ENCODE results near the gene FGFR3.

The FGFR3 gene

DNA sequence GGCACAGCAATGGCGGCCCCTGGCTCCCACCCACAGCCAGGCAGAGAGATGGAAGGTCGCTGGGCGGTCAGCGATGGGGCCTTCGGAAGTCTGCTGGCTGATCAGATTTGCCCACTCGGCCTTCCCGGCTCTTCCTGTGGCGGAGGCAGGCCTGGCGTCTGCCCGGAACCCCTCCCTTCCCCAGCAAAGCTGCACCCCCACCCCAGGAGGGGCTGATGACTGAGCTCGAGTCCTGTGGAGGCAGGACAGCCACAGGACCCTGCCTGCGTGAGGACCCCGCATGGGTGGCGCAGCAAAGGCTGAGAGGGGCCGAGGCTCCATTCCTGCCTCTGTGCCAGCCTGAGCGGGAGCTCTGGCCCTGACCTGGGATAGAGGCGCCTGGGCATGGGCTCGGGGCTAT is 37.0 kb upstream of the FGFR3 start:
- DNase-seq (ENCODE audit: low read depth in 2 of 2, low spot score in 1 of 2) = no peak

DNA sequence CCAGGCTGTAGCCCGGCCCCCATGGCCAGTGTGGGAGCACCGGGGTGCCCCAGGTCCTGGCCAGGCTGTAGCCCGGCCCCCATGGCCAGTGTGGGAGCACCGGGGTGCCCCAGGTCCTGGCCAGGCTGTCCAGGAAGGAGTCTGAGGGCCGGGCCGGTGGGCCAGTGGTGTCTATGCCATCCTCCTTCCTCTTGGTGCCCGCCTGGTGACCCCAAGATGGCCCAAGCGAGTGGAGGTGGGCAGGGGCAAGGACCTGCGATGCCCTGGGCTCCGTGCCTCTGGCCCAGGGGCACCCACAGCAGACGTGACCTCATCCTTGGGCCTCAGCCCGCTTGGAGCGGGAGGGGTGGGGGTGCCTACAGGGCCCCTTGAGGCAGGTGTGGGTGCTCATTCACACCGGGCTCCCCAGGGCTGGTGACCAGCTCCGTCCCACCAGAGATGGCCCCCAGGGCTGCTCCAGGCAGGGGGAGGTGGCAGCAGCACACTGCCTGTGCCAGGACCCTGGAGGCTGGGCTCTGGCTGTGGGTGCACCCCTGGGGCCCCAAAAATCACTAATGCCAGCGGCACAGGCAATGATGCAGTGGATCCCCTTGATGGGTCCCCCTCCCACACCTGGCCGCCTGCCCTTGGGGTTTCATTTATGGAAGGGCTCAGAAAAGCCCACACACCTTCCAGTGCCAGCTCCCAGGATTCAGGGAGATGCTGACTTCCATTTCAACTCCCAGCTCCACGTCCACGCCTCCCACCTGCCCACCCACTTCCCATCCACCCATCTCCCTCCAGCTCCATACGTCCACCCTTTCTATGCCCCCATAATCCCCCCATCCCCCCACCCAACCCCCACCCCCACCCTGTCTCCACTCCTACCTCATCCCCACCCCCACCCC is 36.0 kb upstream of the FGFR3 start:
- no peak for DNase-seq (ENCODE audit: low read depth in 2 of 2, low spot score in 1 of 2)

DNA sequence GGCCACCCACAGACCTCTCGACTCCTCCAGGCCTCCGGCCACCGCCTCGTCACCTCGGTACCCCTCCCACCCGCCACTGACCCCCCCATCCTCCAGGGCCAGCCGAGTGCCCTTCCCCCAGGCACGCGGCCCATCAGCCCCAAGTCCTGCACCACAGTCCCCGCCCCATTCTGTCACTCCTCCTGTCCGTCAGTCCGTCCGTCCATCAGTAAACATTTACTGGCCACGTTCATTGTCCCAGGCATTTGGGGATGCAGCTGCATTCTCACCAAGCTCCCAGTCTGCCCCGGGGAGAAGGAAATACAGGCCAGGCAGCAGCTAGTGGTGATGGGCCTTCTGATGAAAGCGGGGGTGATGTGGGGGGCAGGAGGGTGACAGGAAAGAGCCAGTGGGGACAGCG is 35.3 kb upstream of the FGFR3 start:
- DNase-seq (ENCODE audit: low read depth in 2 of 2, low spot score in 1 of 2) = no peak

DNA sequence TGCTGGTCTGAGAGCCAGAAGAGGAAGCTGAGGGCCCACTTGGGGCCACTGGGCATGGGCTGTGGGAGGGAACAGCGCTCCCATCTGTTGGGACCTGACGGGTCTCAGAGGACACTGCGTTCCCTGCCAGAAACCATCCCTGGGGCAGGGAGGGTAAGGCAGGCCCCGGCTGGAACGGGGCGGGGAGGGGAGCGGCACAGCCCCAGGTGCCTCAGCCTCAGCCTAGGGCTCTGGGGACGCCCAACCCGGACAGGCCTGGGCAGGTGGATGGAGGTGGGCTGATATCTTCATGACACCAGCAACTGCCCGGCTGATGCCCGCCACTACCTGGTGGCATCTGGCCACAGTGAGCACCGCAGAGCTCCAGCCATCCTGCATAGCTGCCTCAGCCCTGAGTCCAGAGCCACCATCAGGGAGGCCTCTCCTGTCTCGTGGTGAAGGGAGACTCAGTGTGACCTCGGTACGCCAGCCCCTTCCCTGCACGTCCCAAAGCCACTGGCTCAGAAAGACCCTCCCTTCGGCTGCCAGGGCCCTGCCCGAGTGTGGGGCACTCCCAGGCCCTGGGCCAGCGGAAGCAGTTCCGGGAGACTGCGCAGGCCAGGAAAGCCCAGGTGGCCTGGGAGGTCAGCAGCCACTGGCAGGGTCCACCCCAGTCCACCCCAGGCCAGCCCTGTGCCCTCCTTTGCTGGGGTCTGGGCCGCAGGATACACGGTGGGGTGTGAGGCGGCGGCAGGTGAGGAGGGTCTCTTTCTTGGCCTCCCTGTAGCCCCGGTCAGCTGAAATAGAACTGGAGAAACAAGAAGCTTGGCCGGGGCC is 34.6 kb upstream of the FGFR3 start:
- DNase-seq (ENCODE audit: low read depth in 2 of 2, low spot score in 1 of 2) = no peak

DNA sequence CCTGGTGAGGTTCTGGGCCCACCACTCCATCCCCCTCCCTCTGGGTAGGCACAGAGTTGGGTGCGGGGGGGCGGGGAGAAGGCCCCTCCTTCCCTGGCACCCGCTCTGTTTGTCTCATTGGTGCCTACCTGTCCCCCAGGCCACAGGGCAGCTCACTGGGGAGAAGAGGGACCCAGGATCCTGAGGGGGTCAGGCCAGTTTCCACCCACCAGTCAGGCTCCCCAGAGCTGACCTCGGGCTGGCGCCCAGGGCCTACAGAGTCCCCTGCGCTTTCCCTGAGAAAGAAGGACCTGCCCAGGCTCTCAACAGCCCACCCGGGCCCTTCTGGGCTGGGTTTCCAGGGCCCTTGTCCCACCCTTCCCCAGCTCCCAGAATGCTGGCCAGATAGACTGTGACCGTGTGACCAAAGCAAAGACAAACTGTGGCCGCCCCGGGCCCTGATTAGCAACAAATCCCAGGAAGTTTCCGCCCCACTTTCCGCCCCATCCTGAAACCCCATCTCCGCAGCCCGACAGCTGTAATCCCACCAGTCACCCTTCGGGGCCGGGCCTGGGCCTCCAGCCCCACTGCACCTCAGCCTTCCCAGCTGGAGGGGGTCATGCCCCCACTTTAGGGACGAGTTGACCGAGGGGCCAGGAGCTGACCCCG is 33.8 kb upstream of the FGFR3 start:
- DNase-seq (ENCODE audit: low read depth in 2 of 2, low spot score in 1 of 2) = no peak

DNA sequence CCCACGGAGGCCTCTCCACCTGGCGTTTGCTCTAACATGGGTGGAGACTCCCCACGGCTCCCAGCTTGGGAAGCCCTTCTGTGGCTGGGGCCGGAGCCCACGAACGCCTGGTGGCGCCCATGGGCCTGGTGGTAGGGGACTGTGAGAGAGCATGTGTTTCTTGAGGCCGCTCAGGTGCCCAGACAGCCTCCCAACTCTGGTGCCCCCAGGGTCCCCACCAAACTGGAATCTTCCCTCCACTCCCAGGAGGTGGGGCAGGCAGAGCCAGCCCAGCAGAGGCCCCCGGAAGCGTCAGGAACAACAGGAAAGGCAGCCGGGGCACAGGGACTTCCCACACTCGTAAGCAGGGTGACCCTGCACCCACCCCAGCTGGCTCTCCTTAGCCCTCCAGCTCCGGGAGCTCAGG is 33.3 kb upstream of the FGFR3 start:
- no peak for DNase-seq (ENCODE audit: low read depth in 2 of 2, low spot score in 1 of 2)

DNA sequence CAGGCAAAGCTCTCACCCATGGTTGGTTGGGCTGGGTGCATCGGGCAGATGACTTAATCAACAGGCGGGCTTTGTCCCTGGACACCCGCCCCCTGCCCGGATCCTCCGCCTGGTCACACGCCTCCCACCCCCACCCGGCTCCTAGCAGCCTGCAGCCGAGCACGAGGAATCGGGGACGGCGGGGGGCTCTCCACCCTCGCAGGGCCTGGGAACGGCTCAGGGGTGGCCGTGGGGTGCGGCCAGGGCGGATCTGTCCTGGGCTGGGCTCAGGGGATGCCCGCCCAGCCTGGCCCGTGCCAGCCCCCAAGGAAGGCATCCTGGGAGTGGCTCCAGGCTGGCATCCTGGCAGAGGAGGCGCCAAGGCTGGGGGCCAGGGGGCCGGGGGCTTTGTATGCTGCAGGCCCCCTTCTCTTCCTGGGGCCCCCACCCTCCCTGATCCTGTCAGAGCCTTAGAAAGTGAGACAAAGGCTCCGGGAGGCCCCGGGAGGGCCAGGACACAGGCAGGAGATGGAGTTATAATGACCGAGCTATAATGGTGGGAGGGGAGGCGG is 32.5 kb upstream of the FGFR3 start:
- DNase-seq (ENCODE audit: low read depth in 2 of 2, low spot score in 1 of 2) = no peak

DNA sequence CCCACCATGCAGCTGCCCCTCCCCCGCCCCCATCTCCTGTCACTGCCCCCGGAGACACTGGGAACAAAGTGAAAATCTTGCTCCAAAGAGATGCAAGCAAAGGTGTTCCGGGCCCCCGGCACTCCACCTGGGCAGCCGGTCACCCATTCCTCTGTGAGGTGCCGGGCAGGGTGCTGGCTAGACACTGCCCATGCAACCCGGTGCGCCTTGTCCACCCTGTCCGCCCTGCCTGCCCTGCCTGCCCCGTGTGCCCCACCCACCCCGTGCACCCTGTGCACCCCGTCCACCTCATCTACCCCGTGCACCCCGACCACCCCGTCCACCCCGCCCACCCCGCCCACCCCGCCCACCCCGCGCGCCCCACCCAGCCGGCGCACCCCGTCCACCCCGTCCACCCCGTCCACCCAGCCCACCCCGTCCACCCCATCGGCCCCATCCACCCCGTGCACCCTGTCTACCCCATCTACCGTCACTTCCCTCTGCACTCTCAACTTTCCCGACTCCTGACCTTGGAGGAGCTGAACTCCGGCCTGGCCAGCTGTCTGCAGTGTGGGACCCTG is 31.9 kb upstream of the FGFR3 start:
- no peak for DNase-seq (ENCODE audit: low read depth in 2 of 2, low spot score in 1 of 2)

DNA sequence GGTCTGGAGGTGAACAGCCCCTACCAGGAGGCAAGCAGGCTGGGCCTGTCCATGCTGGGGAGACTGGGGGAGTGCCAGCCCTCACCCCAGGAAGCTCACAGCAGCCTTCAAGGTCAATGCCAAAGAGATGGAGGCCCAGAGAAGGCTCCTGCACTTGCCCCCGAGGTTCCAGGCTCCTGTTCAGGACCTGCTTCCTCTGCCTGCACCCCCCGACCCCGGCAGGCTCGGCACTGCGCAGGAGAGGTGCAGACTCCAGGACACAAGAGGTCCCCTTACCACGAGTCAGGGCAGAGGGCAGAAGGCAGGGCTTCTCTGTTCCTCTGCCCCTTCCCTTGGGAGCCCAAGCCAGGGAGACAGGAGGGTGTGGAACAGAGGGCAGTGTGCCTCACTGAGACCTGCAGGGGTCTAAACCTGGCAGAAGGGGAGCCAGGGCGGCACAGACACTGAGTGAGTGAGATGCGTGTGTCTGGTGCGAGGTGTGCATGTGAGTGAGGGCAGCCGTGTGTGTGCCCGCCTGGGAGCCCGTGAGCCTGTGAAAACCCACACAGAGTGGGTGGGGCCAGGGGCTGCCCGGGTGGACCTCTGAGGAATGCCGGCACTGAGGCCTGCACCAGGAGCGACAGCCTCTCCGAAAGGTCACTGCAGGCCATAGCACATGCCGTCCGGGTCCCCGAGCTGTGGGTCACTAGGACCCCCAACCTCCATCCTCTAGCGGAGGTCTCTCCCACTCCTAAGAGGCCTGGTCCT is 30.7 kb upstream of the FGFR3 start:
- DNase-seq (ENCODE audit: low read depth in 2 of 2, low spot score in 1 of 2) = no peak

DNA sequence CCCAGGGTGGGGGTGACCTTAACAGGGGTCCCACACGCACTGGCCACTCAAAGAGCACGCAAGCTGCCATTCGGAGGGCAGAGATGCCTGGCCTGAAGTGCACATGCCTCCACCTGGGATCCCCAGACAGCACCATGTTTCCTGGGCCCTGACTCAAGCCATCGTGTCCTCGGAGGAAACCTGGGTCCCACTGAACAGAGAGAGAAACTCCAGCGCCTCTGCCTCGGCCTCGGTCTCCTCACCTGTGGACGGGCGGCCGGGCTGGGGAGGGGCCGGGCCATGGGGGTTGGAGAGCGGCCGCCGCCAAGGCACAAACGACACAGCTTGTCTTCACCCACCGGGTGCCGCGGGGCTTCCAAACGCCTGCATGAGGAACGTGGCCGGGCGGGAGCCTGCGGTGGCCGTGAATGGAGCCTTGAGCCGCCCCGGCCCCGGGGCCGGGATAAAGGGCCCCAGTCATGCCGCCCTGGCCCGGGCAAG is 30.0 kb upstream of the FGFR3 start:
- no peak for DNase-seq (ENCODE audit: low read depth in 2 of 2, low spot score in 1 of 2)

DNA sequence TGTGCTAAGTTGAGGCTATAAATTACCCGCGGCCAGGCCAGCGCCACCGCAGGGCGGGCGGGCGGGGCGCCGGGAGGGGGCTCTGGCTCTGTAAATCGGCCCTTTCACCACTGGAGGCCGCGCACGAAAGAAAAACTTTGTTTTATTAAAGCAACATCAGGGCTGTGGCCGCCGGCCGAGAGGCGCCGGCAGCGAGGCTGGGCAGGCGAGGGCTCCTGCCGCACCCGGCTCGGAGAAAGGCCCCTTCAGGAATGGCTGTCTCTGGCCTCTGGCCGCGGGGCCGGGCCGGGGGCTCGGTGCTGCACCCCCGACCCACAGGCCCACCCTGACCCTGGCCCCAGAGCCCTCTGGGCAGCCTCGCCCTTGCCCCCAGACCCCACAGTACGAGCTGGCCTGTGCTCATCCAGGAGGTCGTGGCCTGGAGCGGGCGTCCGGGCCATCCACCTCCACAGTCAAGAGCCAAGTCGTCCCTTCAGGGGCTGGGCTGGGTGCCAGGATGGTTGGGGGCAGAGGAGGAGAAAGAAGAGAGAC is 29.5 kb upstream of the FGFR3 start:
- DNase-seq (ENCODE audit: low read depth in 2 of 2, low spot score in 1 of 2) = no peak

DNA sequence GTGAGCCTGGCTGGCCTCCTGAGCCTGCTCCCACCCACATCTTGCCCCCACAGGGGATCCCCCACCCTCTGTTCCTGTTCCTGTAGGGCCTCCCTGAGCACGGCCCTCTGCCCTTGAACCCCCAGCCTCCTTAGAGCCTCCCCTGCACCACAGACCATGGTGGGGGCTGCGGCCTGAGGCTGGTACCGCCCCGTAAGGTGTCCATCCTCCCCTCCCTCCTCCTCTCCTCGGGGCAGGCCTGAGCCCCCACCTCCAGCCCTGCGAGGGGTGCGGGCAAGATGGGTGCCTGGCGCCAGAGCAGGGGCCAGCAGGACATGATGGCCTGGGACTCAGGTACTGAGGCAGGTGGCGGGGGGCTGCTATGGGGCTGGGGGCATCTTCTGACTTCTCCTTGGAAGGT is 28.4 kb upstream of the FGFR3 start:
- no peak for DNase-seq (ENCODE audit: low read depth in 2 of 2, low spot score in 1 of 2)

DNA sequence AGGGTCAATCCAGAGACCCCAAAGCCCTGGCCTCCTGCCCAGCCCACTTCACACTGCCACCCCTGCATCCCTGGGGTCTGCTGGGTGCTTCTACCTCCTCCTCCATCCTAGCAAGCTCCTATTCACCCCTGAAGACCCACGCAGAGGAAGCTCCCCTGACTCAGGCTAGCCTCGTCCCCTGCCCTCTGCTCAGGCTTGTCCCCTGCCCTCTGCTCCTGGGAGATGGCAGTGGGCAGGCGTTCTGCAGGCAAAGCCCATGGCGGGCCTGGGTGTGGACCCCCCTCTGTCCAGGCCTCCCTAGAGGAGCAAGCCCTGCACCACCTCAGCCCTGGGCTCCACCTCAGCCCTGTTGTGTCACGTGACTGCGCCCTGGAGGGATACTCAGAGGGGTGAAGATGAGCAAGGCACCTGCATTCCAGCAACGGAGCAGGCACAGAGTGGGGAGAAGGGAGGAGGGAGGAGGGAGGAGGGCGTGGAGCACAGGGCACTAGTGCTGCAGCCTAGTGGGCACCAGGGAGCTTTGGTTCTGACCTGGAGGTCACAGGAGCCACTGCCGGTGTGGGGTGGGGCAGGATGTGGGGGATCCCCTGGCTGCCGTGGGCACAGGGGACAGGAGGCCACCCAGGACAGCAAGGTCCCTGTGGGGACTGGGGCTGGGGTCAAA is 27.6 kb upstream of the FGFR3 start:
- DNase-seq (ENCODE audit: low read depth in 2 of 2, low spot score in 1 of 2) = no peak

DNA sequence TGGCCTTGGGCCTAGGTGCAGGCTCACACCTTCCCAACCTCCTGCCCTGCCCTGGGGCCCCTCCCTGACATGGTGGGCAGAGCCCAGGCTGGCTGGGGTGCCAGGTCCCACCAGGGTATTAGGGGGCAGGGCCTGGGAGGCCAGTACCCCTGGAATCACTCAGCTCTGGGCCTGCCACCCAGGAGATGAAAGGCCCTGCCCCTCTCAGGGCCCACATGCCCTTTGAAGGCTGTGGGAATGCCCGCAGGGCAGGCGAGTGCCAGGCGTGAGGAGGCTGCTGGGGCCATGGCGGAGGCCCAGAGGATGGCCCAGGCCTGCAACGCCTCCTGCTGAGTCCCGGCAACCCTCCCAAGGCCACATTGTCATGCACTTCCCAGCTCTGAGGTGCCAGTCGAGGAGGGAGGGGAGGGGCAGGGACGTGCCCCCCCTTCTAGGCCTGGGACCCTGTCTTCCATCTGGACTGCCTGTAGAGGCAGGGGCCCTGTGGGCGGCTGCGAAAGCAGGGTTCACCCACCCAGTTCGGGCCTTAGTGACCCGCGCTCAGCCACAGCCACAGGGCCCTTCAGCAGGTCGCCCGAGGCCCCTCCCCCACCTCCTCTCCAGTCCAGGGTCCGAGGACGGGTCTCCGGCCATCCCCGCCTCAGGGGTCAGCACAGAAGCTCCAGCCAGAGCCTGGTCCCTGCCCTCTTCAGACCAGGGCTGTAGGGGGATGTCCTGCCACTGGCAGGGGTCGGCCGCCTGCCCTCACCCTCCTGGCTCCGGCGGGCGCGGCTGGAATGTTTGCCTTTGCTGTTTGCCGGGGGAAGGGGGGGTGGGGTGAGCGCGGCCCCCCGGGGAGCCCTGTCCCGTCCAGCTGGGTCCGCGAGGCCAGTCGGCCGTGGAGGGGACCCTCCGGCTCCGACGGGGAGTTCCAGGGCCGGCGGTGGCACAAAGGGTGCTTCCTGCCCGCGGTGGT is 26.7 kb upstream of the FGFR3 start:
- DNase-seq (ENCODE audit: low read depth in 2 of 2, low spot score in 1 of 2) = no peak

DNA sequence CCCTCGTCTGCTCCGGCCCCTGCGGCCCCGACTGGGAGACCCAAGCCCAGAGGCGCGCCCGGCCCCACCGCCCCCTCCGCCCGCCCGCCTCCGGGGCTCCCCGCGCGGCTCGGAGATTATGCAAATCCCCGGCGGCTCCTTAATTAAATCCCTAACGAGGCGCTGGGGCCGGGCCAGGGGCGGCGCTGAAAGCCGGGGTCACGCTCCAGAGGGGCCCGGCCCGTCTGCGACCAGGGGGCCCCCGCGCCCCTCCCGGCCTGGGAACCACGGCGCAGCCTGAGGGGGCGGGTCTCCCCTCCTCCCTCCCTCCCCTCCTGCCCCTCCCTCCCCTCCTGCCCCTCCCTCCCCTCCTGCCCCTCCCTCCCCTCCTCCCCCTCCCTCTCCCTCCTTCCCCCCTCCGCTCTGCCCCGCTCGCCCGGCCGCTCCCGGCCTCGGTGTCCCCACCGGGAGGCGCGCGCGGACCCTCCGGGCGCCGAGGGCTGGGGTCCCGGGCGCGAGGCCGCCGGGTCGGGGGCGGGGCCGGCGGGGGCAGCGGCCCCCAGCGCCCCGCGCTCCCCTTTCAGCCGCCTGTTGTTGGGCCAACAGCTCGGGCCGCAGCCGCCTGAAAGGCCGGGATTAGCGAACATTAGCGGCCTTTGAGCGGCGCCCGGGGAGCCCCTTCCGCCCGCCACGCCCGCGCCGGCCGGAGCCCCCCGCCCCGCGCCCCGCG is 25.9 kb upstream of the FGFR3 start:
- no peak for DNase-seq (ENCODE audit: low read depth in 2 of 2, low spot score in 1 of 2)

DNA sequence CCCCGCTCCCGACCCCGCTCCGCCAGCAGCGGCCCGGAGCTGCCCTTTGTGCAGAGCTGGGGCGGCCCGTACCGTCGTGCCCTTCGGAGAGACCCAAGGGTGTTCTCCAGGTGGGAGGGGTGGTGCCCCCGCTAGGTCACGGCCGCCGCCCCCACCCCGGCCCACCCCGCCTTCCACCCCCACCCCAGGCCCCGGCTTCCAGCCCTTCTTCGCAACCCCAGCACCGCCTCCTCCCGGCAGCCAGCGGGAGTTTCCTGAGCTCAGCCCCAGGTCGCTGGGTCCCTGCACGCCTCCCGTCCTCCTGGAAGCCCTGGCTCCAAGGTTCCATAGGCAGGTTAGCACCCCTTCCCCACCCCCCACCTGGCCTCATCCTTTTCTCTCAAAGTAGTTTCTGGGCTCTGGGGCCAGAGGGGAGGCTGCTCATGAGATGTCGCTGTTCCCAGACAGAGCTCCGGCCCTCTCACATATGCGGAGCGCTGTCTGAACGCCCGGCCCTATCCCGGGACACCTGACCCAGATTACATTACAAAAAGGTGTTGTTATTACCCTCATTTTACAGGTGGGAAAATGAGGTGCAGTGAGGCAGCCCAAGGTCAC is 25.2 kb upstream of the FGFR3 start:
- no peak for DNase-seq (ENCODE audit: low read depth in 2 of 2, low spot score in 1 of 2)

DNA sequence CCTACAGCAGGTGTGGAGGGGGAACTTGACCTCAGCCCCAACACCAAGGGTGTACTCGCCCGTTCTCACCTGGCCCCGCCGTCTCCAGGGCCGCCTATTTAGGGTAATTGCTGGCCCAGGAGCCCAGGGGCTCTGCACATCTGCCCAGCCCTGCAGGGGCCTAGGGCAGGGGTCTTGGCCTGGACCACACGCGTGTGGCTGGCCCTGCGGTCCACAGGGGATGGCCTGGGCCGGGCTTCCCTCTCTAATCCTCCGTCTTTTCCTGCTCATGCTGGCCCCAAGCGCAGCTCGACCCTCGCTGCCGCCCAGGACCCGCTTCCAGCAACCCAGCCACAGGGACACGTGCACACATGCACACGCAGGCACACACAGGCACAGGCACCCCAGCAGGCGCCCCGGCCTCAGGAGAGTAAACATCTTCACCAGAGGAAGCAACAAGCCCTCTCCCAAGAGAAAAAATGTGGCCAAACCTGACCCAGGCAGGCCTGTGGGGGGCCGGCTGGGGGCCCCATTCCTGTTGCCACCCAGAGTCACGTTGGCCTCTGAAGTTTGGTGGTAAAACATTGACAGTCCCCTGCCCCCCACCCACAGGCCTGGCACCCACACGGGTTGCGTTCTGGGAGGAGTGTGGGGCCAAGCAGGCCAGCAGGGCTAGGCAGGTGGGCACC is 24.6 kb upstream of the FGFR3 start:
- DNase-seq (ENCODE audit: low read depth in 2 of 2, low spot score in 1 of 2) = no peak
